Ishikawa (cell line): Measurements from ENCODE around the gene NMNAT3.

Experiments used
- CEBPB ChIP-seq: IDR thresholded peaks from 2 replicates; pipeline ENCODE4 v1.6.1; 2012
- CREB1 ChIP-seq: IDR thresholded peaks from 2 replicates; pipeline ENCODE4 v1.6.1; 2012; ENCODE audit warnings: low read depth
- EGR1 ChIP-seq: IDR thresholded peaks from 2 replicates; pipeline ENCODE4 v1.6.1; 2012
- EP300 ChIP-seq: IDR thresholded peaks from 2 replicates; pipeline ENCODE4 v1.6.1; 2012; ENCODE audit warnings: borderline replicate concordance
- FOXM1 ChIP-seq: IDR thresholded peaks from 2 replicates; pipeline ENCODE4 v1.6.1; 2012; ENCODE audit warnings: low read depth, borderline replicate concordance
- MAX ChIP-seq: IDR thresholded peaks from 2 replicates; pipeline ENCODE4 v1.6.1; 2012
- RAD21 ChIP-seq: IDR thresholded peaks from 2 replicates; pipeline ENCODE4 v1.6.1; 2012; ENCODE audit warnings: low read depth
- REST ChIP-seq: IDR thresholded peaks from 2 replicates; pipeline ENCODE4 v1.6.1; 2012; ENCODE audit warnings: low read depth, mild to moderate bottlenecking
- TAF1 ChIP-seq: IDR thresholded peaks from 2 replicates; pipeline ENCODE4 v1.6.1; 2012; ENCODE audit warnings: low read depth, mild to moderate bottlenecking
- TCF12 ChIP-seq: IDR thresholded peaks from 2 replicates; pipeline ENCODE4 v1.6.1; 2012; ENCODE audit warnings: low read depth
- TEAD4 ChIP-seq: IDR thresholded peaks from 2 replicates; pipeline ENCODE4 v1.6.1; 2012
- USF1 ChIP-seq: IDR thresholded peaks from 2 replicates; pipeline ENCODE4 v1.6.1; 2012
- YY1 ChIP-seq: IDR thresholded peaks from 2 replicates; pipeline ENCODE4 v1.6.1; 2012; ENCODE audit warnings: low read depth

GRCh38 chr3:139627759-139628158 lies 50.0 kb downstream of the NMNAT3 start:
- TF ChIP-seq MAX = no peak
- no peak for TF ChIP-seq USF1
- no peak for TF ChIP-seq RAD21
- TF ChIP-seq YY1 = no peak
- no peak for TF ChIP-seq CEBPB
- TF ChIP-seq EP300 = no peak
- no peak for TF ChIP-seq TEAD4
- no peak for TF ChIP-seq REST
- no peak for TF ChIP-seq TAF1
- no peak for TF ChIP-seq CREB1
- no peak for TF ChIP-seq EGR1
- TF ChIP-seq FOXM1 = no peak
- no peak for TF ChIP-seq TCF12
